Measurements from ENCODE around the gene SUDS3.

DNA sequence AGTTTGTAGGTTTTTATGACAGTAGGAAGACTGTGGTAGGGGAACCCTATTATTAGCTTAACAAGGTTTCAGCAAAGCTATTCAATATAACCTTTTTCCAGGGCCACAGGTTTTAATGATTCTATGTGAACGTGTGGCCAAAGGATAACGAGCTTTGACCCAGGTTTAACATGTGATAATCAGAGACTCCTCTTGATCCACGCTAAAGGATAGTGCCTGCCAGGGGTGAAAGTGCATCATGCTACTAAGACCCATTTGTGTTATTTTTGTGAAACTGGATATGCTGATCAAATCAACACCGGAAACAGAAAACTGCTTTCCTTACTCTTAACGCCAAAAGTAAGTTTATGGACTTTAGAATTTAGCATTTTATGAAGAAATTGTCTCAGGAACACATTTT, 2.7 kb upstream of the SUDS3 start:
- TF ChIP-seq, protein P1, sequence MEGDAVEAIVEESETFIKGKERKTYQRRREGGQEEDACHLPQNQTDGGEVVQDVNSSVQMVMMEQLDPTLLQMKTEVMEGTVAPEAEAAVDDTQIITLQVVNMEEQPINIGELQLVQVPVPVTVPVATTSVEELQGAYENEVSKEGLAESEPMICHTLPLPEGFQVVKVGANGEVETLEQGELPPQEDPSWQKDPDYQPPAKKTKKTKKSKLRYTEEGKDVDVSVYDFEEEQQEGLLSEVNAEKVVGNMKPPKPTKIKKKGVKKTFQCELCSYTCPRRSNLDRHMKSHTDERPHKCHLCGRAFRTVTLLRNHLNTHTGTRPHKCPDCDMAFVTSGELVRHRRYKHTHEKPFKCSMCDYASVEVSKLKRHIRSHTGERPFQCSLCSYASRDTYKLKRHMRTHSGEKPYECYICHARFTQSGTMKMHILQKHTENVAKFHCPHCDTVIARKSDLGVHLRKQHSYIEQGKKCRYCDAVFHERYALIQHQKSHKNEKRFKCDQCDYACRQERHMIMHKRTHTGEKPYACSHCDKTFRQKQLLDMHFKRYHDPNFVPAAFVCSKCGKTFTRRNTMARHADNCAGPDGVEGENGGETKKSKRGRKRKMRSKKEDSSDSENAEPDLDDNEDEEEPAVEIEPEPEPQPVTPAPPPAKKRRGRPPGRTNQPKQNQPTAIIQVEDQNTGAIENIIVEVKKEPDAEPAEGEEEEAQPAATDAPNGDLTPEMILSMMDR (conservative IDR thresholded peaks at IDR 0.05 in 1 of 2, IDR thresholded peaks at IDR 0.05 in 1 of 2; ENCODE audit: low read depth in 1 of 2, low read length in 2 of 2): no peak
- TF ChIP-seq EZH2 (IDR thresholded peaks at IDR 0.05; ENCODE audit: low read length, missing control alignments): no peak

Measured in fibroblast of lung (primary cell).